Astrocyte (in vitro differentiated cells and primary cell): ENCODE measurements around the gene ARAP2. TPM values are rescaled to one million over a fixed set of nuclear protein-coding genes. Genes with fewer than 3 reads are reported as not detected.
"Not testable (repeated sequence)": the region's sequence is repeated elsewhere in the genome, so short reads cannot be mapped to it uniquely, and the experiment has no call there.

Experiments used
- DNase-seq: peaks from one replicate; pipeline ENCODE4 v3.0.0-alpha.2; 2010; ENCODE audit warnings: low read depth
- FAIRE-seq: peaks from 2 replicates; lab custom pipeline; 2011; peaks lifted over from hg19 to GRCh38; lab: Jason Lieb, UNC
- H2AFZ ChIP-seq: 2 replicates; pipeline ENCODE4 v1.6.0; 2012; ENCODE audit warnings: low read depth, low read length, inconsistent platforms
- H3K27ac ChIP-seq: 2 replicates; pipeline ENCODE4 v1.5.1; 2011; ENCODE audit warnings: low read depth, low read length, inconsistent platforms
- H3K27me3 ChIP-seq: 2 replicates; pipeline ENCODE4 v1.6.0; 2011; ENCODE audit warnings: low read length, inconsistent platforms; ENCODE audit not compliant: insufficient read depth
- H3K36me3 ChIP-seq: 2 replicates; pipeline ENCODE4 v1.5.1; 2011; ENCODE audit warnings: low read length, inconsistent platforms; ENCODE audit not compliant: insufficient read depth
- H3K4me1 ChIP-seq: 2 replicates; pipeline ENCODE4 v1.5.1; 2011; ENCODE audit warnings: low read length, inconsistent platforms; ENCODE audit not compliant: insufficient read depth
- H3K4me2 ChIP-seq: 2 replicates; pipeline ENCODE4 v1.6.0; 2012; ENCODE audit warnings: low read length, inconsistent platforms
- H3K4me3 ChIP-seq: 2 replicates; pipeline ENCODE4 v1.5.1; 2011; ENCODE audit warnings: low read depth, mild to moderate bottlenecking, low read length, inconsistent platforms; ENCODE audit not compliant: insufficient read depth
- H3K79me2 ChIP-seq: 2 replicates; pipeline ENCODE4 v1.6.0; 2012; ENCODE audit warnings: mild to moderate bottlenecking, low read length, inconsistent platforms; ENCODE audit not compliant: insufficient read depth
- H3K9ac ChIP-seq: 2 replicates; pipeline ENCODE4 v1.6.0; 2012; ENCODE audit warnings: mild to moderate bottlenecking, low read length, inconsistent platforms
- H3K9me3 ChIP-seq: 2 replicates; pipeline ENCODE4 v1.5.1; 2012; ENCODE audit warnings: low read depth, mild to moderate bottlenecking, low read length, inconsistent platforms; ENCODE audit not compliant: insufficient read depth
- H4K20me1 ChIP-seq: 2 replicates; pipeline ENCODE4 v1.6.0; 2012; ENCODE audit warnings: low read length, inconsistent platforms; ENCODE audit not compliant: insufficient read depth
- H3K27ac Mint-ChIP-seq: one replicate; pipeline ENCODE4 v1.8.0; 2021; ENCODE audit warnings: mild to moderate bottlenecking, mixed read lengths; ENCODE audit not compliant: unreplicated experiment
- H3K27me3 Mint-ChIP-seq: one replicate; pipeline ENCODE4 v1.8.0; 2021; ENCODE audit warnings: low read depth, mixed read lengths; ENCODE audit not compliant: unreplicated experiment
- H3K36me3 Mint-ChIP-seq: one replicate; pipeline ENCODE4 v1.8.0; 2021; ENCODE audit warnings: low read depth, mixed read lengths; ENCODE audit not compliant: unreplicated experiment
- H3K4me1 Mint-ChIP-seq: one replicate; pipeline ENCODE4 v1.8.0; 2021; ENCODE audit warnings: low read depth, mixed read lengths; ENCODE audit not compliant: unreplicated experiment
- H3K4me3 Mint-ChIP-seq: one replicate; pipeline ENCODE4 v1.8.0; 2021; ENCODE audit warnings: mild to moderate bottlenecking, moderate library complexity, mixed read lengths; ENCODE audit not compliant: unreplicated experiment
- H3K9me3 Mint-ChIP-seq: one replicate; pipeline ENCODE4 v1.8.0; 2021; ENCODE audit warnings: mild to moderate bottlenecking, mixed read lengths; ENCODE audit not compliant: unreplicated experiment
- CTCF ChIP-seq: IDR thresholded peaks from 2 replicates; pipeline ENCODE4 v1.5.1; 2011; ENCODE audit warnings: low read depth, mild to moderate bottlenecking, inconsistent platforms, low read length, moderate library complexity; ENCODE audit not compliant: insufficient read depth
- EZH2 ChIP-seq: IDR thresholded peaks from 2 replicates; pipeline ENCODE4 v1.6.1; 2012; ENCODE audit warnings: mild to moderate bottlenecking, low read length, inconsistent platforms; ENCODE audit not compliant: insufficient read depth
- total RNA-seq: library from RNA; stranded (reverse); gene quantifications from 2 replicates; pipeline ENCODE4 v1.2.1, GENCODE V29; 2021

Gene ARAP2
- total RNA-seq, 1 donor from 2014 or later: 9.6 TPM

- H3K4me1 ChIP-seq: no peaks in the 10 kb centered on the region
- Mint-ChIP-seq H3K27me3 (no peaks in the 10 kb centered on the region), H3K4me3 (no peak overlapping the region), H3K4me1 (no peaks in the 10 kb centered on the region), H3K9me3 (no peaks in the 10 kb centered on the region), H3K36me3 (peaks cover 3% of the 10 kb centered on the region), H3K27ac (no peak overlapping the region)
- TF ChIP-seq CTCF (no peak), EZH2 (no peak)
- H4K20me1 ChIP-seq: no peaks in the 10 kb centered on the region
- H3K36me3 ChIP-seq: no peaks in the 10 kb centered on the region
- H3K9me3 ChIP-seq: no peaks in the 10 kb centered on the region
- no peaks in the 10 kb centered on the region for H3K79me2 ChIP-seq
- H3K4me3 ChIP-seq: no peak overlapping the region
- no peaks in the 10 kb centered on the region for H3K27me3 ChIP-seq
- no peak for FAIRE-seq
- no peak for DNase-seq
- no peak overlapping the region for H3K27ac ChIP-seq
- no peak overlapping the region for H2AFZ ChIP-seq
- no peak overlapping the region for H3K9ac ChIP-seq
- H3K4me2 ChIP-seq: no peak overlapping the region
Observed at GRCh38 chr4:36183665-36184393, 60.5 kb downstream of the ARAP2 start.

- Histone ChIP-seq H3K27me3 (no peaks in the 10 kb centered on the region), H3K9ac (no peak overlapping the region), H3K79me2 (no peaks in the 10 kb centered on the region), H3K4me2 (no peak overlapping the region), H3K36me3 (no peaks in the 10 kb centered on the region), H4K20me1 (no peaks in the 10 kb centered on the region), H2AFZ (no peak overlapping the region), H3K4me3 (no peak overlapping the region), H3K4me1 (no peaks in the 10 kb centered on the region), H3K27ac (no peak overlapping the region), H3K9me3 (no peaks in the 10 kb centered on the region)
- H3K9me3 Mint-ChIP-seq: no peaks in the 10 kb centered on the region
- DNase-seq (no peak), FAIRE-seq (no peak)
- H3K27ac Mint-ChIP-seq: no peak overlapping the region
- H3K4me3 Mint-ChIP-seq: no peak overlapping the region
- H3K36me3 Mint-ChIP-seq: peaks cover 3% of the 10 kb centered on the region
- no peaks in the 10 kb centered on the region for H3K27me3 Mint-ChIP-seq
- no peaks in the 10 kb centered on the region for H3K4me1 Mint-ChIP-seq
- TF ChIP-seq CTCF (no peak), EZH2 (no peak)
Observed at GRCh38 chr4:36183232-36183631, 61.1 kb downstream of the ARAP2 start.

- H3K4me1 ChIP-seq: not testable (repeated sequence)
Observed at GRCh38 chr4:36182315-36182714, 62.0 kb downstream of the ARAP2 start.

More at GRCh38 chr4:36182315-36182714, 62.0 kb downstream of the ARAP2 start:
- not testable (repeated sequence) for H3K27ac Mint-ChIP-seq, H3K4me3 ChIP-seq, H3K27me3 Mint-ChIP-seq, H3K9ac ChIP-seq, FAIRE-seq, H3K79me2 ChIP-seq, H2AFZ ChIP-seq, H3K27me3 ChIP-seq, H3K9me3 Mint-ChIP-seq, H3K27ac ChIP-seq, H4K20me1 ChIP-seq, H3K36me3 ChIP-seq, H3K4me2 ChIP-seq, H3K4me3 Mint-ChIP-seq, DNase-seq, H3K9me3 ChIP-seq, H3K4me1 Mint-ChIP-seq, H3K36me3 Mint-ChIP-seq
